ENCODE data around the gene SLC47A1. TPM values are rescaled to one million over a fixed set of nuclear protein-coding genes. Genes with fewer than 3 reads are reported as not detected.
"Not testable (repeated sequence)": the region's sequence is repeated elsewhere in the genome, so short reads cannot be mapped to it uniquely, and the experiment has no call there.

SLC47A1 gene
- total and polyA plus RNA-seq, 2 of the 8 experiments (the other 6 are each of a cell fraction or from before 2014, with no cell fraction given) = 1.5 to 3.6 TPM

DNA sequence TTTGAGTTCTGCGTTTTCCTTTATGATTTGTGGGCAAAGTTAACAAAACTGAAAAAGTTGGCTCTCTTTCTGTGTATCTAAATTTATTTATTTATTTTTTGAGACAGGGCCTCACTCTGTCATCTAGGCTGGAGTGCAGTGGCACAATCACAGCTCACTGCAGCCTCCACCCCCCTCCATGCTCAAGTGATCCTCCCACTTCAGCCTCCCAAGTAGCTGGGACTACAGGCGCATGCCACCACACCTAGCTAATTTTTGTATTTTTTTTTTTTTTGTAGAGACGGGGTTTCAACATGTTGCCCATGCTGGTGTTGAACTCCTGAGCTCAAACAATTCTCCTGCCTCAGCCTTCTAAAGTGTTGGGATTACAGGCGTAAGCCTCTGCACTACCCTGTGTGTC is 6.7 kb upstream of the SLC47A1 start:
- not testable (repeated sequence) for H2BK20ac ChIP-seq (ENCODE audit: low read length); H2BK120ac ChIP-seq (replicated peaks; ENCODE audit: low read depth, low read length); H3K27me3 ChIP-seq (replicated peaks in 1 of 4; ENCODE audit: control insufficient read depth in 3 of 4, extremely low read depth in 1 of 4, insufficient read depth in 3 of 4, low read length in 3 of 4); H3K56ac ChIP-seq (replicated peaks; ENCODE audit: insufficient read length, low read depth, low read length); H3K23me2 ChIP-seq (ENCODE audit: low read depth, low read length); H3K4me1 ChIP-seq (replicated peaks in 1 of 4; ENCODE audit: control insufficient read depth in 3 of 4, insufficient read depth in 4 of 4, low read length in 3 of 4); H3K79me1 ChIP-seq (ENCODE audit: low read depth, low read length); H3K9ac ChIP-seq (replicated peaks in 1 of 4; ENCODE audit: extremely low read depth in 1 of 4, low read depth in 3 of 4, low read length in 3 of 4); H3K4me3 ChIP-seq (ENCODE audit: extremely low read depth in 1 of 4, insufficient read depth in 2 of 4, low read depth in 3 of 4, low read length in 4 of 4); H4K91ac ChIP-seq (replicated peaks; ENCODE audit: insufficient read length, low read length); FAIRE-seq; H3K4ac ChIP-seq (replicated peaks; ENCODE audit: insufficient read length, low read depth, low read length); H3K18ac ChIP-seq (ENCODE audit: extremely low read depth, low read length); H2AFZ ChIP-seq (ENCODE audit: low read length); H2BK15ac ChIP-seq (ENCODE audit: low read length); DNase-seq (ENCODE audit: low read depth in 1 of 2, low spot score in 2 of 2); H3K9me3 ChIP-seq (ENCODE audit: insufficient read depth in 2 of 2, low read depth in 1 of 2, low read length in 1 of 2); H4K20me1 ChIP-seq (replicated peaks in 1 of 2; ENCODE audit: control insufficient read depth in 1 of 2, insufficient read depth in 2 of 2, low read length in 2 of 2); H4K5ac ChIP-seq (ENCODE audit: insufficient read length, low read depth, low read length); H3K4me2 ChIP-seq (ENCODE audit: insufficient read depth in 1 of 2, low read depth in 2 of 2, low read length in 2 of 2); H3K14ac ChIP-seq (ENCODE audit: insufficient read length); H3K27ac ChIP-seq (ENCODE audit: low read depth, low read length); H3K79me2 ChIP-seq (ENCODE audit: control insufficient read depth in 1 of 2, insufficient read depth in 2 of 2, low read length in 2 of 2); H3K23ac ChIP-seq (ENCODE audit: insufficient read length); H4K8ac ChIP-seq (ENCODE audit: extremely low read depth, insufficient read depth, low read length); H2BK12ac ChIP-seq (ENCODE audit: low read depth, low read length); H3K36me3 ChIP-seq (ENCODE audit: control insufficient read depth in 2 of 4, insufficient read depth in 4 of 4, low read length in 3 of 4); H2AK5ac ChIP-seq (ENCODE audit: low read depth, low read length); H2BK5ac ChIP-seq (ENCODE audit: low read depth, low read length)
- POLR2A ChIA-PET (ENCODE audit: partially characterized antibody) = interaction anchor here (0.7 kb wide), 1 partner anchor 72 kb away, joined by 3 read pairs; no protein-coding TSS in a partner anchor
- 96% methylated on average over 4 of the region's 4 CpGs; no CpG with 5 or more reads in 1 of the 2 experiments for WGBS, 2 experiments (ENCODE audit: extremely low coverage in 1 of 2, insufficient coverage in 1 of 2, insufficient read length in 1 of 2, insufficient replicate concordance in 2 of 2, low coverage in 1 of 2, low lambda C conversion rate in 2 of 2, missing lambda C conversion rate in 1 of 2)
- CTCF ChIA-PET (ENCODE audit: partially characterized antibody) = interaction anchor here (1.1 kb wide), 1 partner anchor 217 kb away, joined by 3 read pairs; no protein-coding TSS in a partner anchor

All from H1 (cell line).